ENCODE results near the gene UMODL1.

The UMODL1 gene

DNA sequence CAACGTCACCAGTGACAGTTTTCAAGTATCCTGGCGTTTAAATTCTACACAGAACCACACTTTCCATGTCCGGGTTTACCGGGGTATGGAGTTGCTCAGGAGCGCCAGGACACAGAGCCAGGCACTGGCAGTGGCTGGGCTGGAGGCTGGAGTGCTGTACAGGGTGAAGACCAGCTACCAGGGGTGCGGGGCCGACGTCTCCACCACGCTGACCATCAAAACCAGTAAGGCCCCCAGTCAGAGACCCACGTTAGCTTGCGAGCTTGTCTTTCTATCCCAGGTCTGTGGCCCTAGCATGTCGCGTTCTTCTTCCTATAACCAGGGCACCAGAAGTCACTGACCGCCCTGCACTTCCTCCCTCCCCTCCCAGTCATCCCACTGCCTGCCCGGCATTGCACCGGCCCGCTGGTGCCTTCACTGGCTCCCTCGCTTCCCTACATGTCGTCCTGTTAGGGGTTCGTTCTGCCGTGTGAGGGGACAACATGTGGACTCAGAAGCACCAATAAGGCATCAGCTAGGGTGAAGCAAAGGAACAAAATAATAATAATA lies 27.9 kb downstream of the UMODL1 start:
- no peak overlapping the region for H3K4me3 ChIP-seq (ENCODE audit: low read depth, low read length)
- TF ChIP-seq, protein P1, sequence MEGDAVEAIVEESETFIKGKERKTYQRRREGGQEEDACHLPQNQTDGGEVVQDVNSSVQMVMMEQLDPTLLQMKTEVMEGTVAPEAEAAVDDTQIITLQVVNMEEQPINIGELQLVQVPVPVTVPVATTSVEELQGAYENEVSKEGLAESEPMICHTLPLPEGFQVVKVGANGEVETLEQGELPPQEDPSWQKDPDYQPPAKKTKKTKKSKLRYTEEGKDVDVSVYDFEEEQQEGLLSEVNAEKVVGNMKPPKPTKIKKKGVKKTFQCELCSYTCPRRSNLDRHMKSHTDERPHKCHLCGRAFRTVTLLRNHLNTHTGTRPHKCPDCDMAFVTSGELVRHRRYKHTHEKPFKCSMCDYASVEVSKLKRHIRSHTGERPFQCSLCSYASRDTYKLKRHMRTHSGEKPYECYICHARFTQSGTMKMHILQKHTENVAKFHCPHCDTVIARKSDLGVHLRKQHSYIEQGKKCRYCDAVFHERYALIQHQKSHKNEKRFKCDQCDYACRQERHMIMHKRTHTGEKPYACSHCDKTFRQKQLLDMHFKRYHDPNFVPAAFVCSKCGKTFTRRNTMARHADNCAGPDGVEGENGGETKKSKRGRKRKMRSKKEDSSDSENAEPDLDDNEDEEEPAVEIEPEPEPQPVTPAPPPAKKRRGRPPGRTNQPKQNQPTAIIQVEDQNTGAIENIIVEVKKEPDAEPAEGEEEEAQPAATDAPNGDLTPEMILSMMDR (IDR thresholded peaks at IDR 0.05; ENCODE audit: borderline replicate concordance, insufficient read depth, low read depth, low read length): no peak

DNA sequence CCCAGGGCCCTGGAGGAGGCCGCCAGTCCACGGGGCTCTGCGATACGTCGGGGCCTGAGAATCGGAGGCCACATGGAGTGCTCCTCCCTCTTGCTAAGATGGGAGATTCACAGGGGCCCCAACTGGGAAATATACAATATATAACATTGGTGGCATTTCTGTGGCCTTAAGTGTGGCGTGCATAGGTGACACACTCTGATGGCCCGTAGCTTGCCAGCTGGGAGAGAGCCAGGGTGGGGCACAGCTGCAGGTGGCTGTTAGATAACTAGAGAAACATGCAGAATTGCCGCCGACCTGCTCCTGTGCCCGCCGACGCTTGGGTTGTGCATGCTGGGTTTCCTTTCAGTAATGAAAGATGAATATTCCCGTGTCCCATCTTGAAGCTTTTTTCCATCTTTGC lies 30.1 kb downstream of the UMODL1 start:
- TF ChIP-seq, protein P1 (IDR thresholded peaks at IDR 0.05; ENCODE audit: borderline replicate concordance, insufficient read depth, low read depth, low read length): no peak
- H3K4me3 ChIP-seq (ENCODE audit: low read depth, low read length): no peak overlapping the region

GRCh38 chr21:42102076-42102475 lies 31.0 kb downstream of the UMODL1 start:
- H3K4me3 ChIP-seq (ENCODE audit: low read depth, low read length): no peak overlapping the region
- TF ChIP-seq, protein P1 (IDR thresholded peaks at IDR 0.05; ENCODE audit: borderline replicate concordance, insufficient read depth, low read depth, low read length): no peak

DNA sequence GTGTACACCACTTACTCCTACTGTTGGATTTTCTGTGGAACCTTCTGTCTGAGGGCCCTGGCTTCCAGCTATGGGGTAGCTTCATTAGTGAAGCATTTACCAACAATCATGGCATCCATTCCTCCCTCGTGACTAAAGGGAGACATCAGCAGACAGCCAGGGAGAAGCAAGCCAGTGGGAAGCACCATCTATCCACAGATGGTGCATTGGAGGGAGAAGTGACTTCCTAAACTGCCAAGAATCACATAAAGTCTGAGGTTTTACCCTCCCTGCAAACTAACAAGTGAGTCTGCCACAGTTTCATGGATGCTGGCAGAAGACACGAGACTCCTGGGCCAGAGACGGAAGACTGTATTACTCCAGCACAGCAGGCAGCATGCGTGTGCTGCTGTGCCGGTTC lies 31.4 kb downstream of the UMODL1 start:
- H3K4me3 ChIP-seq (ENCODE audit: low read depth, low read length): no peak overlapping the region
- TF ChIP-seq, protein P1 (IDR thresholded peaks at IDR 0.05; ENCODE audit: borderline replicate concordance, insufficient read depth, low read depth, low read length): no peak

DNA sequence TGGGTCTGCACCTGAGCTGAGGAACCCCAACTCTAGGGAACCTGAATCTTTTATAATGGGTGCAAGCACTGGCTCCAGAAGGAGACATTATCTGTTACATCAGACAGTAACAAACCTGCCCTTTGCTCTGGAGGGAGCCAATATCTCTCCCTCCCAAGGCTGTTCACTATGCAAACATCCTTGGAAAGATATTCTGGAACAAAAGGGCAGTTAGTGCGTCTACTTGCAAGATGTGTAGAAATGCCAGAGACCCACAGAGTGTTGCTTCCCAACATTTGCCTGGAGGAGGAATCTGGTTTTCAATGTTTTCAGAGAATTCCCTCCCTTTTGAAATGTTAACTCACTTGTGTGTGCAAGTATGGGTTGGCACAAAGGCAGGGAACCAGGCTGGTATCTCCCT lies 31.9 kb downstream of the UMODL1 start:
- TF ChIP-seq, protein P1 (IDR thresholded peaks at IDR 0.05; ENCODE audit: borderline replicate concordance, insufficient read depth, low read depth, low read length): no peak

GRCh38 chr21:42103843-42104242 lies 32.7 kb downstream of the UMODL1 start:
- no peak overlapping the region for H3K4me3 ChIP-seq (ENCODE audit: low read depth, low read length)
- TF ChIP-seq, protein P1 (IDR thresholded peaks at IDR 0.05; ENCODE audit: borderline replicate concordance, insufficient read depth, low read depth, low read length): no peak

More for the DNA sequence above, 31.9 kb downstream of the UMODL1 start:
- H3K4me3 ChIP-seq (ENCODE audit: low read depth, low read length): no peak overlapping the region

DNA sequence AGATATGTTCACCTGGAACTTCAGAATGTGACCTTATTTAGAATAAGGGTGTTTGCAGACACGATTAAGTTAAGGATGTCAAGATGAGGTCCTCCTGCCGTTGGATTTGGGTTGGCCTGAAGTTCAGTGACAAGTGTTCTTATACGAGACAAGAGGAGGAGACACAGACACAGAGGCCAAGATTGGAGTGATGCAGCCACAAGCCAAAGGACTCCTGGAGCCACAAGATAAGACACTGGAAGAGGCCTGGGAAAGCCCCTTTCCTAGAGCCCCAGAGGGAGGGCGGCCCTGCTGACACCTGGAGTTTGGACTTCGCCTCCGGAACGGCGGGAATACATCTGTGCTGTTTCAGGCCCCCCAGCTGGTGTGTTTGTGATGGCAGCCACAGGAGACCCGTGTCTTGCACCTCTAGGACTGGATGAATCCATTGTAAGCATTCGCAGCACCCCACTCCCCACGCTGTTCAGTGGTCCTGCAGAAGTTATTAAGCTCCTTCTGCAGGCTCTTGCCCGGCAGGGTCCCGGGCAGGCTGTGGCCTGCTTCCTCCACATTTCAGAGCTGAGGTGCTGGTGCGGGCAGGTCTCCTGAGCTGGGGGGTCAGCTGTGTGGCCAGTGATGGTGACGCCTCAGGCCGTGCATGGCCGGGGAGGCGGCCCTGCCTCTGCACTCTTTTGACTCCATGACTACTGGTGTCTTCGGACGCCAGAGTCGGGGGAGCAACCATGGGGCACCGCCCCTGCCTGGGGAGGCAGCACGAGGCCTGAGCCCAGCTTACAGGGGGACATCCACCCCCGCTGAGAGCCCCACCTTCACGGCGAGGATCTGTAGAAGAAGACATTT lies 34.6 kb downstream of the UMODL1 start:
- TF ChIP-seq, protein P1 (IDR thresholded peaks at IDR 0.05; ENCODE audit: borderline replicate concordance, insufficient read depth, low read depth, low read length): no peak
- no peak overlapping the region for H3K4me3 ChIP-seq (ENCODE audit: low read depth, low read length)
